A673 (cell line): ENCODE measurements around the gene LRRC3B. TPM values are rescaled to one million over a fixed set of nuclear protein-coding genes. Genes with fewer than 3 reads are reported as not detected.

Experiments used
- BruUV-seq: library from RNA; stranded (reverse); fragments of 400-500 nt; replicated peaks from 2 replicates; lab custom pipeline; 2021; lab: Mats Ljungman, UMichigan
- CTCF ChIA-PET: fragments of 300-600 bp; sonication (Branson Sonifier 250); formaldehyde crosslinking; loops from one replicate; lab custom pipeline; 2022; ENCODE audit warnings: antibody characterized with exemption; lab: Charles Lee
- POLR2A ChIA-PET: fragments of 300-600 bp; sonication (Branson Sonifier 250); formaldehyde crosslinking; loops from one replicate; lab custom pipeline; 2022; ENCODE audit warnings: antibody characterized with exemption; ENCODE audit not compliant: low non-redundant PET; lab: Charles Lee
- DNase-seq: peaks from one replicate; pipeline ENCODE4 v3.0.0-alpha.2; 2015; ENCODE audit warnings: low spot score
- H3K27ac ChIP-seq: fragments of 200-600 bp; sonication (generic); 2 replicates; pipeline ENCODE4 v1.5.1; 2016; ENCODE audit warnings: mixed run types, low read depth, mild to moderate bottlenecking, mixed read lengths, antibody characterized with exemption, low read length; ENCODE audit not compliant: poor library complexity, severe bottlenecking
- H3K27me3 ChIP-seq: fragments of 200-600 bp; sonication (generic); replicated peaks from 2 replicates; pipeline ENCODE4 v1.6.1; 2017; ENCODE audit warnings: mixed run types, low read depth, mild to moderate bottlenecking, mixed read lengths, antibody characterized with exemption, low read length; ENCODE audit not compliant: insufficient read depth, poor library complexity
- H3K36me3 ChIP-seq: fragments of 200-600 bp; sonication (generic); 2 replicates; pipeline ENCODE4 v1.6.1; 2016; ENCODE audit warnings: mixed run types, mild to moderate bottlenecking, mixed read lengths, antibody characterized with exemption, low read length; ENCODE audit not compliant: insufficient read depth, poor library complexity, severe bottlenecking
- H3K4me1 ChIP-seq: fragments of 200-600 bp; sonication (generic); 2 replicates; pipeline ENCODE4 v1.6.1; 2017; ENCODE audit warnings: mixed run types, mild to moderate bottlenecking, mixed read lengths, antibody characterized with exemption, low read length; ENCODE audit not compliant: insufficient read depth, poor library complexity, severe bottlenecking
- H3K4me3 ChIP-seq: fragments of 200-600 bp; sonication (generic); 2 replicates; pipeline ENCODE4 v1.5.1; 2016; ENCODE audit warnings: low read depth, mixed run types, mild to moderate bottlenecking, mixed read lengths, low read length; ENCODE audit not compliant: poor library complexity, severe bottlenecking
- H3K9me3 ChIP-seq: fragments of 200-600 bp; sonication (generic); 2 replicates; pipeline ENCODE4 v1.6.1; 2016; ENCODE audit warnings: mixed run types, low read depth, mild to moderate bottlenecking, mixed read lengths, antibody characterized with exemption, low read length; ENCODE audit not compliant: poor library complexity, severe bottlenecking
- EZH2 ChIP-seq: fragments of 200-600 bp; sonication (generic); IDR thresholded peaks from 2 replicates; pipeline ENCODE4 v1.6.1; 2017; ENCODE audit warnings: borderline replicate concordance, low read depth, mild to moderate bottlenecking, mixed read lengths, antibody characterized with exemption, low read length; ENCODE audit not compliant: poor library complexity, severe bottlenecking
- intact Hi-C: fragments of 100-400 bp; cut with micrococcal nuclease; formaldehyde crosslinking; loops from one replicate; pipeline ENCODE4 v1.10.0; 2022; ENCODE audit not compliant: unreplicated experiment
- total RNA-seq: library from RNA; stranded (reverse); gene quantifications from 2 replicates; pipeline ENCODE4 v1.2.3, GENCODE V29; 2021
- TF ChIP-seq, protein P1 (sequence below): fragments of 300-800, 200-600 bp; sonication (generic); conservative IDR thresholded peaks from 2 replicates; pipeline ENCODE4 v1.5.1; 2017; ENCODE audit warnings: low read depth, mild to moderate bottlenecking, antibody characterized with exemption, low read length, moderate library complexity, mixed read lengths

Gene LRRC3B
- total RNA-seq, 1 experiment from 2014 or later: not detected

DNA sequence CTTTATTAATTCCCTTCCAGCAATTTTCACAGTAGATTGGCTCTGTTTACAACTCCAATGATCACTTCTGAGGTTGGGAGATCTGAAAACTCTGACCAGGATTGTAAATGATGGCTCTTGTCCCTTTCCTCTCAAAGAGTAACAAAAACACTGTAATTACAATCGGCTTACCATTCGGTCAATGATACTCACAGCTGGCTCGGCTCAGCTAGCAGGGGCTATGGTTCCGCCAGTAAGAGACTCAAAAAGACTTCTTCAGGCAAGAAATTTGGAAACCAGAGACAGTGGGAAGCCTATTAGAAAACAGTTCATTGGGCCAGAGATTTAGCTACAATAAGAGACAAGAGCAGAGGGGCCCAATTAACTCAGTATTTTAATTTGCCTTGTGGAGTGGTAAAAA is 96.6 kb downstream of the LRRC3B start:
- no peak overlapping the region for H3K27ac ChIP-seq
- H3K4me1 ChIP-seq: no peaks in the 10 kb centered on the region
- H3K27me3 ChIP-seq: no peaks in the 10 kb centered on the region
- no peak overlapping the region for H3K4me3 ChIP-seq
- CTCF ChIA-PET: interaction anchor here (0.6 kb wide), 1 partner anchor 218 kb away, joined by 4 read pairs; no protein-coding TSS in a partner anchor
- peaks cover 3% of the 10 kb centered on the region for H3K9me3 ChIP-seq
- DNase-seq: no peak
- BruUV-seq: no TSS peak
- intact Hi-C loops: no loop called here
- POLR2A ChIA-PET: no interaction called here
- no peaks in the 10 kb centered on the region for H3K36me3 ChIP-seq
- TF ChIP-seq EZH2: no peak
- TF ChIP-seq, protein P1, sequence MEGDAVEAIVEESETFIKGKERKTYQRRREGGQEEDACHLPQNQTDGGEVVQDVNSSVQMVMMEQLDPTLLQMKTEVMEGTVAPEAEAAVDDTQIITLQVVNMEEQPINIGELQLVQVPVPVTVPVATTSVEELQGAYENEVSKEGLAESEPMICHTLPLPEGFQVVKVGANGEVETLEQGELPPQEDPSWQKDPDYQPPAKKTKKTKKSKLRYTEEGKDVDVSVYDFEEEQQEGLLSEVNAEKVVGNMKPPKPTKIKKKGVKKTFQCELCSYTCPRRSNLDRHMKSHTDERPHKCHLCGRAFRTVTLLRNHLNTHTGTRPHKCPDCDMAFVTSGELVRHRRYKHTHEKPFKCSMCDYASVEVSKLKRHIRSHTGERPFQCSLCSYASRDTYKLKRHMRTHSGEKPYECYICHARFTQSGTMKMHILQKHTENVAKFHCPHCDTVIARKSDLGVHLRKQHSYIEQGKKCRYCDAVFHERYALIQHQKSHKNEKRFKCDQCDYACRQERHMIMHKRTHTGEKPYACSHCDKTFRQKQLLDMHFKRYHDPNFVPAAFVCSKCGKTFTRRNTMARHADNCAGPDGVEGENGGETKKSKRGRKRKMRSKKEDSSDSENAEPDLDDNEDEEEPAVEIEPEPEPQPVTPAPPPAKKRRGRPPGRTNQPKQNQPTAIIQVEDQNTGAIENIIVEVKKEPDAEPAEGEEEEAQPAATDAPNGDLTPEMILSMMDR: no peak

DNA sequence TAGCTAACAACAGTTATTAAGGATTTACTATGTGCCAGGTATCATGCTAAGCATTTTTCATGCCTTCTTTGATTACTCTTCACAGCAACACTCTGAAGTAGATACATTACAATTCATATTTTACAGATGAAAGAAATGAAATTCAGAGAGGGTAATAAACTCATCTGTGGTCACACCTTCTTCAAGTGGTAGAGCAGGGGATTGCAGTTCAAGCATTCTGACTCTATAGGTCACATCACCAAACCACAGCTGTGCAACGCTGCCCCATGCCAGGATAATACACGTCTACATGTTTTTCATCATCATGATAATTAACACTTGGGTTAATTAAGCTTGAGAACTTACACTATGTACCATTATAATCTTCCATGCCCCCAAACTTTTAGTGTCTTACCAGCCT is 98.5 kb downstream of the LRRC3B start:
- Histone ChIP-seq H3K27ac (no peak overlapping the region), H3K36me3 (no peaks in the 10 kb centered on the region), H3K9me3 (peaks cover under 1% of the 10 kb centered on the region), H3K4me1 (no peaks in the 10 kb centered on the region), H3K4me3 (no peak overlapping the region), H3K27me3 (no peaks in the 10 kb centered on the region)
- BruUV-seq: no TSS peak
- ChIA-PET POLR2A (no interaction called here), CTCF (no interaction called here)
- no peak for DNase-seq
- no peak for TF ChIP-seq EZH2
- intact Hi-C loops: no loop called here

DNA sequence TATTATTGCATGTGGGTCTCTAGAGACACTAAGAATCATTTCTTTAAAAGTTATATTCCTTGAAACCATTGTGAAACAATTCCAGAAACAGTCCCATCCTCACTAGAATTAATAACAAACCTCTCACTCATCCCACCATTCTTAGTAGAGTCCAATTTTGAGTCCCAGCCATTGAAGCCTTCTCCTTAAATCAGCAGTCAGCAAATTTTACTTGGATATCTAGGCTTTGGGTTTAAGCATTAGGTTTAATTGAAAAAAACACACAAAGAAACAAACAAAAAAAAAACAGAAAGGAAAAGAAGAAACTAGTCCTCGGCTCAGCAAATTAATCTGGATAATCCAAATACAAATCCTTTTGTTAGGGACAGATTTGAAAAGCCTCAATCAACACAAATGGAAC is 109.3 kb downstream of the LRRC3B start:
- POLR2A ChIA-PET: no interaction called here
- Histone ChIP-seq H3K27ac (no peak overlapping the region), H3K4me3 (no peak overlapping the region), H3K4me1 (no peaks in the 10 kb centered on the region), H3K9me3 (no peaks in the 10 kb centered on the region), H3K36me3 (no peaks in the 10 kb centered on the region), H3K27me3 (no peaks in the 10 kb centered on the region)
- no peak for TF ChIP-seq EZH2
- TF ChIP-seq, protein P1: no peak
- CTCF ChIA-PET: no interaction called here
- intact Hi-C loops: no loop called here
- BruUV-seq: no TSS peak
- no peak for DNase-seq

DNA sequence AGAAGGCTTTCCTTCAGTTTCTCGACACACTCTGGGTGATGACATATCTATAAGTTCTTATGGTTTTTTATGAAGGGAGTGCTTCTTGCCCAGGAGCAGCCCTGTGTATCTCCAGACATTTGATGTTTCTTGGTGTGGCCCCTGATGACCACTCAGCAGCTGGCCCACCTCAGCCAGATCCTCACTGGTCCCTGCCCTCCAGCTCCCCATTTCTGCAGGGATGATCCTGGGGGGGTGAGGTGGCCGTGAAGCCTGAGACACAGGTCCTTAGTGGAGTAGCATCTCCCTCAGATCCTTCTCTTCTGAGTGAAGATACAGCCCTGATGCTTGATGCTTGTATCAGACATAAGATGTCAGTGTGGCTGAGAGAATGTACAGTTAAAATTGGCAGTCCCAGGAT is 127.7 kb downstream of the LRRC3B start:
- no peaks in the 10 kb centered on the region for H3K9me3 ChIP-seq
- ChIA-PET POLR2A (no interaction called here), CTCF (no interaction called here)
- DNase-seq: no peak
- BruUV-seq: no TSS peak
- no peaks in the 10 kb centered on the region for H3K36me3 ChIP-seq
- no peaks in the 10 kb centered on the region for H3K27me3 ChIP-seq
- H3K27ac ChIP-seq: no peak overlapping the region
- TF ChIP-seq, protein P1: no peak
- no peak for TF ChIP-seq EZH2
- intact Hi-C loops: no loop called here
- no peak overlapping the region for H3K4me3 ChIP-seq
- H3K4me1 ChIP-seq: no peaks in the 10 kb centered on the region
